PFSK-1 (cell line): ENCODE measurements around the gene GMEB2.

ENCODE experiments used
- FOXP2 ChIP-seq: optimal IDR thresholded peaks from 2 replicates; pipeline ENCODE3; 2011; ENCODE audit warnings: borderline replicate concordance, control low read depth, inconsistent platforms; ENCODE audit not compliant: insufficient read depth; ENCODE audit errors: extremely low read length, extremely low read depth
- POLR2AphosphoS5 ChIP-seq: IDR thresholded peaks from 2 replicates; pipeline ENCODE4 v1.6.1; 2012; ENCODE audit warnings: low read depth, mild to moderate bottlenecking, control low read depth, low read length, moderate library complexity
- SIN3A ChIP-seq: IDR thresholded peaks from 2 replicates; pipeline ENCODE4 v1.6.1; 2012; ENCODE audit warnings: mild to moderate bottlenecking, low read length, moderate library complexity, borderline replicate concordance; ENCODE audit not compliant: insufficient read depth
- TAF1 ChIP-seq: IDR thresholded peaks from 2 replicates; pipeline ENCODE4 v1.6.1; 2012; ENCODE audit warnings: low read length, control low read depth, borderline replicate concordance; ENCODE audit not compliant: insufficient read depth
- TF ChIP-seq, protein P1 (sequence below), 2 experiments: IDR thresholded peaks; 2 replicates each; pipeline versions ENCODE4 v1.6.1 to v1.8.0; 2011 to 2012; ENCODE audit warnings: low read depth in 2 of 2, low read length in 2 of 2, control low read depth in 1 of 2, inconsistent platforms in 1 of 2, mild to moderate bottlenecking in 1 of 2, moderate library complexity in 1 of 2; ENCODE audit not compliant: insufficient read depth in 1 of 2

Gene GMEB2

DNA sequence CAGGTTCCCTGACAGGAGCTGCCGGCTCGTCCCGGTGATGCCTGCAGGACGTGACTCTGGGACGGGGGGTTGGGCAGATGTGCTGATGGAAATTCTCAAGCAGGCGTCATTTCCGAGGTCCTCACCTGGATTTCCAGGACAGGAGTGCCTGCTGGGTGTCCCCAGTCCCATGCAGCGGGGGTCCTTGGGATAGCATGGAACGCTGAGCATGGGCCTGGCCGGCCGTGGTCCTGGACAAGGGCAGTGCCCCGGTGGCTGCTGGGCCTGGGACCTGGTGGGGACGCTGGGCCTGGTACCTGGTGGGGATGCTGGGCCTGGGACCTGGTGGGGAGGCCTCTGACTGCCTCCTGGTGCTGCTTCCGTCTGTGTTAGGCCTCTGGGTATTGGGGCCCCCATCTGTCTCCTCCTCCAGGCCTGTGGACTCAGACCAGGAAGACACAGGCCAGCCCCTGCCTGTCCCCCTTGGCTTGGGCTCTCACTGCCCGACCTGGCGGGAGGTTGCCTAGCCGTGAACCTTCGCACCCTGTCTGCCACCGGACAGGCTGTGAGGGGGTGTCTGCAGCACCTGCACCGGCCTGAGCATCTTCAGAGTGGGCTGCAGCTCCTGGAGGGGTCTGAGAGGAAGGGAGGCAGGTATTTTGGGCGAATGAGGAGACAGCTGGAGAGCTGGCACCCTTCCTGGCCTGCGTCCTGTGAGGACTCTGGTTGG lies 37.4 kb upstream of the GMEB2 start:
- no peak for TF ChIP-seq TAF1

DNA sequence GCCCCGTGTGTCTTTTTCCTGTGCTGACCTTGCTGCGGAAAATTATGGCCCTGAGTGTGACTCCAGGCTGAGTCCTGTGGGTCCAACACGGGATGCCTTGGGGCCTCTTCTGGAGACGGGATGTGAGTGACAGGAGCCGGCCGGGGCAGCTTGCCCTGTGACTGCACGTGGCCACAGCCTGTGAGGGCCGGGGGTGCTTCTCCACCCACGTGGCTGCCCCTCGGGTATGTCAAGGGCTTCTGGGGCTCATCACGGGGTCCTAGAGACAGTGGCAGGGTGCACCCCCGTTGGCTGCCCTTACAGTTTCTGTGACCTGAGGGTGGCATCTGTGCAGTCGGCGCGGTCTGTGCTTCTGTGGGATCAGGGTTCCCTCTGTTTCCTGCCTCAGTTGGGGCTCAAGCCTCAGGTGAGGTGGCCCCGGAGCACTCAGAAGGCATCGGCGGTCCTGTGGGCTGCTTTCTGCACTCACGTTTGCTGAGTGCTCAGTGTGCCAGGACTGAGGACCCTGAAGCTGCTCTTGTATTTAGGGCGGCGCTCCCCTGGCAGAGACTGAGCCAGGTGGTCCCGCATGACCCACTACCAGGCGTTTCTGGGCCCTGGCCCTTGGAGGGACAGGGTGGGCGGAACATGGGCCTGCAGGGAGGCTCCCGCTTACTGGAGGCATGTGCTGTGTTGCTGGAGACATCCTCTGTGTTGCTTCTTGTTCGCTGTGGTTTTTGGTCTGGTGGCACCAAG lies 36.6 kb upstream of the GMEB2 start:
- TF ChIP-seq TAF1: no peak
- TF ChIP-seq, protein P1, sequence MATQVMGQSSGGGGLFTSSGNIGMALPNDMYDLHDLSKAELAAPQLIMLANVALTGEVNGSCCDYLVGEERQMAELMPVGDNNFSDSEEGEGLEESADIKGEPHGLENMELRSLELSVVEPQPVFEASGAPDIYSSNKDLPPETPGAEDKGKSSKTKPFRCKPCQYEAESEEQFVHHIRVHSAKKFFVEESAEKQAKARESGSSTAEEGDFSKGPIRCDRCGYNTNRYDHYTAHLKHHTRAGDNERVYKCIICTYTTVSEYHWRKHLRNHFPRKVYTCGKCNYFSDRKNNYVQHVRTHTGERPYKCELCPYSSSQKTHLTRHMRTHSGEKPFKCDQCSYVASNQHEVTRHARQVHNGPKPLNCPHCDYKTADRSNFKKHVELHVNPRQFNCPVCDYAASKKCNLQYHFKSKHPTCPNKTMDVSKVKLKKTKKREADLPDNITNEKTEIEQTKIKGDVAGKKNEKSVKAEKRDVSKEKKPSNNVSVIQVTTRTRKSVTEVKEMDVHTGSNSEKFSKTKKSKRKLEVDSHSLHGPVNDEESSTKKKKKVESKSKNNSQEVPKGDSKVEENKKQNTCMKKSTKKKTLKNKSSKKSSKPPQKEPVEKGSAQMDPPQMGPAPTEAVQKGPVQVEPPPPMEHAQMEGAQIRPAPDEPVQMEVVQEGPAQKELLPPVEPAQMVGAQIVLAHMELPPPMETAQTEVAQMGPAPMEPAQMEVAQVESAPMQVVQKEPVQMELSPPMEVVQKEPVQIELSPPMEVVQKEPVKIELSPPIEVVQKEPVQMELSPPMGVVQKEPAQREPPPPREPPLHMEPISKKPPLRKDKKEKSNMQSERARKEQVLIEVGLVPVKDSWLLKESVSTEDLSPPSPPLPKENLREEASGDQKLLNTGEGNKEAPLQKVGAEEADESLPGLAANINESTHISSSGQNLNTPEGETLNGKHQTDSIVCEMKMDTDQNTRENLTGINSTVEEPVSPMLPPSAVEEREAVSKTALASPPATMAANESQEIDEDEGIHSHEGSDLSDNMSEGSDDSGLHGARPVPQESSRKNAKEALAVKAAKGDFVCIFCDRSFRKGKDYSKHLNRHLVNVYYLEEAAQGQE (IDR thresholded peaks at IDR 0.05; ENCODE audit: insufficient read depth in 1 of 2, low read depth in 2 of 2, low read length in 2 of 2): no peak
- TF ChIP-seq FOXP2: no peak
- TF ChIP-seq SIN3A: no peak
- no peak for TF ChIP-seq POLR2AphosphoS5

DNA sequence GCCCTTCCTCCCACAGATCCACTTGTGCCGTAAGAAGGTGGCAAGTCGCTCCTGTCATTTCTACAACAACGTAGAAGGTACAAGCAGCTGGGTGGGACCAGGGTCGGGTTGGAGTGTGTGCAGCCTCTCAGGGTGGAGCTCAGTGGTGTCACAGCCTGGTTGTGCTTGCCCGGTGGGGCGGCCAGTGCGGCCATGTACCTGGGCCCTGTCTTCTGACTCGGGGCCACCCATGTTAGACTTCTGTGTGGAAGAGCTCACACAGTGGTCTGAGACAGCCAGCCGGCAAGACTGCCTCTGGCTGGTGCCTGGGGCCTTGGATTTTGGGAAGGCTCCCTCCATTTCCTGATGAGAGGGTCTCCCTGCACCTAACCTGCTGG lies 35.9 kb upstream of the GMEB2 start:
- TF ChIP-seq, protein P1 (IDR thresholded peaks at IDR 0.05; ENCODE audit: insufficient read depth in 1 of 2, low read depth in 2 of 2, low read length in 2 of 2): no peak
- no peak for TF ChIP-seq TAF1
- no peak for TF ChIP-seq SIN3A
- TF ChIP-seq FOXP2: no peak
- no peak for TF ChIP-seq POLR2AphosphoS5

DNA sequence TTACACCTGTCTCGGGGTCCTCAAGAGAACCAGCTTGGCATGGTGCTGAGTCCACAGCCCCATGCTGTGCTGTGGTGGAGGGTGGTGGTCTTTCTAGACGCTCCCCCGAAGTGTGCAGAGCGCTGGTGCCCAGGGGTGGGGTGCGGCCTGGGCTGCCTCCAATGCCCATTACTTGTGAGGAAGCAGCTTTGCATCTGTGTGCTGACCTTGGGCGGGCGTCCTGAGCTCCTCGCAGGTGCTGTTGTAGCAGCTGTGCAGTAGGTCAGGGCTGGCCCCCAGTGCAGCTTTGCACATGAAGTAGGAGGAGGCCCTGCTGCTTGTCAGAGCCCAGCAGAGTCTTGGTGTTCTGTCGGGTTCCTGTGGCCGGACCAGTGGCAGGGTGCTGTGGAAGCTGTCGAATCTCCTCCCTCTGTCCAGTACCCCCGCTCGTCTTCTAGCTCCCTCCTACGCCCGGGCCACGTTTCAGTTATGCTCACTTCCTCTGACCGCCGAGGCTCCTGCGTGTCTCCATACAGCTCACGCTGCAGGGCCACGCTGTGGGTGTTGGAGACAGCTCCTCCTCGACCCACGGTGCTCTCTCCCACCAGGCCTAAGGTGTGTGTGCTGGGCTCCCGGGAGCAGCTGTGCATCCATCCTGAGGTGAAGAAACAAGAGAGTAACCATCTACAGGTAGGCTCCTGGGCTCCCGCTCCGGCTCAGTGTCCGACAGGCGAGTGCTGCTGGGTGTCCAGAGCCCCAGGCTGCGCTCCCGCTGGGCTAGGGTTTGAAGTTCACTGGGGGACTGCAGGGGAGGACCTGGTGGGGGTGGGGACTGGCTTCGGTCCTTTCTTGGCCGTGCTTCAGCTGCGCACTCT lies 35.3 kb upstream of the GMEB2 start:
- no peak for TF ChIP-seq SIN3A
- TF ChIP-seq TAF1: no peak
- no peak for TF ChIP-seq POLR2AphosphoS5
- TF ChIP-seq, protein P1 (IDR thresholded peaks at IDR 0.05; ENCODE audit: insufficient read depth in 1 of 2, low read depth in 2 of 2, low read length in 2 of 2): no peak
- TF ChIP-seq FOXP2: no peak

DNA sequence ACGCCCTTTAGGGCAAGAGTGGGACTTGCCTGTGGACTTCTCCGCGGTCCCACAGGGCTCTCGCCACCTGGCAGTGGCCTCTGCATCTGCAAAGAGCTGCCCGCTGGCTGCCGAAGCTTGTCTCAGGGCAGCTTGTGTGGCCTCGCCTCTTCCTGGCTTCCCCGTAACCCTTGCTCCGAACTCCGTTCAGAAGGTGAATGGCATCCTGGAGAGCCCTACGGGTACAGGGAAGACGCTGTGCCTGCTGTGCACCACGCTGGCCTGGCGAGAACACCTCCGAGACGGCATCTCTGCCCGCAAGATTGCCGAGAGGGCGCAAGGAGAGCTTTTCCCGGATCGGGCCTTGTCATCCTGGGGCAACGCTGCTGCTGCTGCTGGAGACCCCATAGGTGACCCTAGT lies 34.2 kb upstream of the GMEB2 start:
- TF ChIP-seq FOXP2 (no peak), SIN3A (no peak), POLR2AphosphoS5 (no peak), TAF1 (no peak)
- TF ChIP-seq, protein P1 (IDR thresholded peaks at IDR 0.05; ENCODE audit: insufficient read depth in 1 of 2, low read depth in 2 of 2, low read length in 2 of 2): no peak
